ENCODE results near the gene LRRC3.

Gene LRRC3

DNA sequence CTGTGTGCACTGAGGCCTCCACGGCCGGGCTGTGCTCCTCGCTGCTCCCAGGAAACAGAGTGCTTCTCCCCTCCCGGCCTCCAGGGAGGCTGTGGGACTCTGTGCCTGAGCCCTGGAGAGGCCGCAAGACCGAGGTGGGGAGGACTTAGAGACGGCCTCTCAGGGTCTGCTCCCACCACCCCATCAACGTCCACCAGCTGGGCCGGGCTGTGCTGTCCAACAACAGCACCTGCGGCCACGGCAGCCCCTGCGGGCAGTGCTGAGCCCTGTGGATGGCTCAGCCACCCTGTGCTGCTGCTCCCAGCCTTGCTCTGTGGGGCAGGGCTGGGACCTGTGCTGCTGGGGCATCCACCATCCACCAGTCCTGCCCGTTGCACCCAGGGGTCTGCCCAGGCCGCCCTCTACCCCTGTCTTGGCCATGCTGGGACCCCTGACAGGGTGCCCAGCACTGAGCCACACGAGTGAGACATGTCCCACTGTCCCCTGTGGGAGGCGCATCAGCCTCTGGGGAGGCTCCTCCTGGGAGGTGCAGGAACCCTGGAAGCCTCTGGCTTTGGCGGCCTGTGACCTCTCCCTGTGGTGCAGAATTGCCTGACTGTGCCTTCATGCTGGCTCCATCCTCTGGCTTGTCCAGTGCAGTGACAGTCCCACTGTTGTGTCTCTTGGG is 31.2 kb upstream of the LRRC3 start:
- no peak for DNase-seq (ENCODE audit: low spot score)
- no peak for FAIRE-seq

DNA sequence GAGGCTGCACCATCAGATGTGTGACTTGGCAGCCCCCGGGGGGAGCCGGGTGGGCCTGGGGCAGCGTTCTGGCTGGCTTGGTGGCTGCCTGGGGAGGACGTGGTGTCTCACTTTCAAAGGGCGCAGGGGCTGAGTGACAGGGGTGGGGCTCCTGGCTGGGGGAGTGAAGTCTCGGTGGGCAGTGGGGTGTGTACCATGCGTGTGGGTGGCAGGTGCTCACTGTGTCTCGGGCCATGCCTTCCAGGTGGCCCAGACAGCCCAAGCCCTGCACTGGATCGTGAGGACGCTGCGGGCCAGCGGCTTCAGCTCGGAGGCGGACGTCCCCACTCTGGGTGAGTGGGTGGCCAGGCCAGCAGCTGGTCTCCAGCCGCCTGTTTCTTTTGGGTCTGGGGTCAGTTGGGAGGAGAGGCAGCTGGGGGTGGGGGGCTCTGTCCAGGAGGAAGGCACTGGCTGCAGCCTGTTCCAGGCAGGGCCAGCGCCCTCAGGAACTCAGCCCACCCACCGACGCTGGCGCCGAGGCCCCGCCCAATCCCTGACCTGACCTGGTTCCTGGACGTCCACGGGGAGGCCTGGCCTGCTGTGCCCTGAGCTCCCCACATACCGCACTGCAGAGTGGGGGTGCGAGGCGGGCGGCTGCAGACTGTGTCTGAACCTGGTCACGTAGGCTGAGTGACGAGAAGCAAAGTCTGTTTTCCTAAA is 30.6 kb upstream of the LRRC3 start:
- DNase-seq (ENCODE audit: low spot score) (no peak), FAIRE-seq (no peak)

DNA sequence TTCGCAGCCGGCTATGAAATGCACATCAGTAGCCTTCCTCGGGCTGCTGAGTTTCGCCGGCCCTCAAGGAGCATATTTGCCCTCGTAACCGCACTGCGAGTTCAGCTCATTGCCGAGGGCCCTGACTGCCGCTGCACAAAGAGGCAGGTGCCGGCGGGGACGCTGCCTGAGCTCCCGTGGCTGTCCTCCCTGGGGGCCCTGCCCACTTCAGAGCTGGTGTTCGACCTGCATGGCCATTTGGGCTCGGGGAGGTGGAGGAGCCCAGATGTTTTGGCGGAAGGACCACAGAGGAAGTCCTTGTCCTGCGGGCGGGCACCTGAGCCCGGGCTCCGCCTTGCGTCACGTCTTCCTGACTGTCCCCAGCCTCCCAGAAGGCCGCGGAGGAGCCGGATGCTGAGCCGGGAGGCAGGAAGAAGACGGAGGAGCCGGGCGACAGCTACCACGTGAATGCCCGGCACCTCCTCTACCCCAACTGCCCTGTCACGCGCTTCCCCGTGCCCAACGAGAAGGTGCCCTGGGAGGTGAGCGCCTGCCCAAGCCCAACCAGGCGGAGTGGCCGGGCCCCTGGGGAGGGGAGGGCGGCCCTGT is 29.9 kb upstream of the LRRC3 start:
- no peak for DNase-seq (ENCODE audit: low spot score)

DNA sequence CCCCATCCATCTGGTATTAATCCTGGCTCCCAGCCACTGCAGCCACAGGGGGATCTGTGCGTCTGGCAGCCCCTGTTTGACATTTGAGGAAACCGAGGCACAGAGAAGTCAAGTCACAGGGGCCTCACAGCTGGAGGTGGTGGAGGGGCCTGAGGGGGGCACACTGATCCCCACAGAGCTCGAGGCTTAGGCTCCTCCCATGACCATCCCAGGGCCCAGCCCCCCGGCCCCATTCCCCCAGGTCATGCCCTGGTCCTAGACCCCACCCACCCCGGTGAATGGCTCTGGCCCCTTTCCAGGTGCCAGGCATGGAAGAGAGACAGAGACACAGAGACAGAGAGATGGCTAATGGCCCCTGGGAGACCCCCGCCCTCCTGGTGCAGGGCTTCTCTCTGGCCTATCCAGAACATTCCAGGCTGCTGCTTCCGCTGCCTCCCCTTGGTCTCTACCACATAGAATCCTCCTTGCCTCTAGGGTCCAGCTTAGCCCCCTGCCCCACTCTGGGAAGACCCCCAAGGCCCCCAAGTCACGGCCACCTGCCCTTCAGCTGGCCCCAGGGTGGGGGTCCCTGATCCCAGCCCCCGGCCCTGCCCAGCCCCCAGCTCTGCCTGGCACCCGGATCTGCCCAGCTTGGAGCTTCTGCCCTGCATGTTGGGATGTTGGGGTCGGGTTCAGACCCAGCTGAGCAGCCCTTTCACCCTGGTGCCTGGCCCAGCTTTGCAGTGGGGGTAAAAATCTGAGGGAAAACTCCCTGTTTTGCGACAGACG is 29.2 kb upstream of the LRRC3 start:
- FAIRE-seq (no peak), DNase-seq (ENCODE audit: low spot score) (no peak)

More for the DNA sequence above, 29.9 kb upstream of the LRRC3 start:
- no peak for FAIRE-seq

DNA sequence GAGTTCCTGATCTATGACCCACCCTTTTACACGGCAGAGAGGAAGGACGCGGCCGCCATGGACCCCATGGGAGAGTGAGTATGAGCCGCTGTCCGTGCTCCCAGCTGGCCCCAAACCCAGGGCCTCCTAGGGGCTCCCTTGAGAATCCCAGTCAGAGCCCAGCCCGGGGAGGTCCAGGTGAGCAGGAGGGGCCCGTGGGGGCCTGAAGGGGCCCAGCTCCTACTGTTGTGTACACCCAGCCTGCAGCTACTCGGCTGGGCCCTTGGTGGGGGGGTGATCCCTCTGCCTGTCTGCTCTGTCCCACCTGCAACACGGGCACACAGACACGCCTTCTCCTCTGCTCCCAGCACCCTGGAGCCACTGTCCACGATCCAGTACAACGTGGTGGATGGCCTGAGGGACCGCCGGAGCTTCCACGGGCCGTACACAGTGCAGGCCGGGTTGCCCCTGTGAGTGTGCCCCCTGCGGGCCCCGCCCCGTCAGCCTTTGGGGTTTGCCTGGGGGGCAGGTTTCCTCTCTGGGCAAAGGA is 28.6 kb upstream of the LRRC3 start:
- FAIRE-seq = no peak
- DNase-seq (ENCODE audit: low spot score) = no peak

DNA sequence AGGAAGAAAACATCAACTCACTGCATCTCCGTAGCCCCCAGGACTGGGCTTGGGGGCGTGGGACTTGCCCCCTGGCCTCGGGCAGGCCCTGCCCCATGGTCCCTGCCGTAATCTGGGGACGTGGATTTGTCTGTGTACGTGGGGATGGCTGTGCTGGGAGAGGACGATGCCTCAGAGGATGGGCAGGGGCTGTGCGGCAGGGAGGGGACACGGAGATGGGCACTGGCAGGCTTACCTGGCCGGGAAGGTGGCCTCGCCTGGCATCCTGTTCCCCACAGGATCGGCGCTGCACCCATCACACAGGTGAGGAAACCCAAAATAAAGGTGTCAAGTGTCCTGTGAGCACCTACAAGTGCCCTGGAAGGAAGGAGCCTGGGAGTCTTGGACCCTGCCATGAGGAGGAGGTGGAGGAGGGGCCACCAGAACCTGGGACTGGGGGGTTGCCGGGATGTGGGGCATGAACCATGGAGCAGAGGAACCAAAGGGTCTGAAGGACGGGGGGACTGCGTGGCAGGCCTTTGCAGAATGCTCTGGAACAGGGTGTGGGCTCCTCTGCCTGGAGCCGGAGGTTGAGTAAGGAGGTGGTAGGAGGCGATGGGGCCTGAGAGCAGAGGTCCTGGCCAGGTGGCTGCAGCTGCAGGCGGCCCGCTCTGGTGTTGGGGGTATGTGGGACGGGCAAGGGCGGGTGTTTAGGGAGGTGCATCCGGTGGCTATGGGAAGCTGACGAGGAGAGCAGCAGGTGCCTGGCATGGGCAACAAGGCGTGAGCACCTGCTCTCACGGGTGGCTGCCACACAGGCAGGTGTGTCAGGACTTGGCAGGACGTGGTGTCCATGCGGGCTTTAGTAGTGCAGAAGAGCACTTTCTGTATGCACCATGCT is 27.8 kb upstream of the LRRC3 start:
- no peak for DNase-seq (ENCODE audit: low spot score)
- FAIRE-seq = no peak

DNA sequence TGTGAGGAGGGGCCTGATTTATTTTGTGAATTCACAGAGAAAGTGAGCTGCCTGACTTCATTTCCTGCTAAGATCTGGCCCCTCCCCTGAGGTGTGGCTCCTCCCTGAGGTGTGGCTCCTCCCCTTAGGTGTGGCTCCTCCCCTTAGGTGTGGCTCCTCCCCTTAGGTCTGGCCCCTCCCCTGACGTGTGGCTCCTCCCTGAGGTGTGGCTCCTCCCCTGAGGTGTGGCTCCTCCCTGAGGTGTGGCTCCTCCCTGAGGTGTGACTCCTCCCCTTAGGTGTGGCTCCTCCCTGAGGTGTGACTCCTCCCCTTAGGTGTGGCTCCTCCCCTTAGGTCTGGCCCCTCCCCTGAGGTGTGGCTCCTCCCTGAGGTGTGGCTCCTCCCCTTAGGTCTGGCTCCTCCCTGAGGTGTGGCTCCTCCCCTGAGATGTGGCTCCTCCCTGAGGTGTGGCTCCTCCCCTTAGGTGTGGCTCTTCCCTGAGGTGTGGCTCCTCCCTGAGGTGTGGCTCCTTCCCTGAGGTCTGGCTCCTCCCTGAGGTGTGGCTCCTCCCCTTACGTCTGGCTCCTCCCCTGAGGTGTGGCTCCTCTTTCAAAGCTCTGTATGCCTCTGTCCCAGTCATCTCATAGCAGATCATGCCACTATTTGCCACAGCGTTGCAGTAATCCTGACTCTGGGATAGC is 26.9 kb upstream of the LRRC3 start:
- peak; percentile 20 for DNase-seq (ENCODE audit: low spot score)
- FAIRE-seq = peak; percentile 97

DNA sequence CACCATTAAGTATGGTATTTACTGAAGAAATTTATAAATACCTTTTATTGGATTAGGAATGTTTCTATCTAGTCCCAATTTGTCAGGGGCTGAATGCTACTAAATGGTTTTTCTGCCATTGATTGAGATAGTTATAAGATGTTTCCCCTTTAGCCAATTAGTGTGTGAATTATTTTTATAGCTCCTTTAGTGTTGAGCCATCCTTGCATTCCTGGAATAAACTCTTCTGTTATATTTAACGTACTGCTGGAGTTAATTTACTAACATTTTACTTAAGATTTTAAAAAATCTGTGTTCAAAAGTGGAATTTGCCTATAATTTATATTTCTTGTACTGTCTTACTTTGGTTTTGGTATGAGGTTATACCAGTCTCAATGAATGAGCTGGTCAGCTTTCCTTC is 25.4 kb upstream of the LRRC3 start:
- FAIRE-seq = no peak
- no peak for DNase-seq (ENCODE audit: low spot score)

DNA sequence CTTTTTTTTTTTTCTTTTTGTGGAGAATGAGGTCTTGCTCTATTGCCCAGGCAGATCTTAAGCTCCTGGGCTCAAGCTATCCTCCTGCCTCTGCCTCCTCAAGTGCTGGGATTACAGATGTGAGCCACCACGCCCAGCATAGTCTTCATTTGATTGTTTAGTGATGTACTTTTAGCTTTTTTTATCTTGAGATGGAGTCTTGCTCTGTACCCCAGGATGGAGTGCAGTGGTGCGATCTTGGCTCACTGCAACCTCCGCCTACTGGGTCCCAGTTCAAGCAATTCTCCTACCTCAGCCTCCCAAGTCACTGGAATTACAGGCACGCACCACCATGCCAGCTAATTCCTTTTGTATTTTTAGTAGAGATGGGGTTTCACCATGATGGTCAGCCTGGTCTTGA is 24.0 kb upstream of the LRRC3 start:
- DNase-seq (ENCODE audit: low spot score) (no peak), FAIRE-seq (no peak)

DNA sequence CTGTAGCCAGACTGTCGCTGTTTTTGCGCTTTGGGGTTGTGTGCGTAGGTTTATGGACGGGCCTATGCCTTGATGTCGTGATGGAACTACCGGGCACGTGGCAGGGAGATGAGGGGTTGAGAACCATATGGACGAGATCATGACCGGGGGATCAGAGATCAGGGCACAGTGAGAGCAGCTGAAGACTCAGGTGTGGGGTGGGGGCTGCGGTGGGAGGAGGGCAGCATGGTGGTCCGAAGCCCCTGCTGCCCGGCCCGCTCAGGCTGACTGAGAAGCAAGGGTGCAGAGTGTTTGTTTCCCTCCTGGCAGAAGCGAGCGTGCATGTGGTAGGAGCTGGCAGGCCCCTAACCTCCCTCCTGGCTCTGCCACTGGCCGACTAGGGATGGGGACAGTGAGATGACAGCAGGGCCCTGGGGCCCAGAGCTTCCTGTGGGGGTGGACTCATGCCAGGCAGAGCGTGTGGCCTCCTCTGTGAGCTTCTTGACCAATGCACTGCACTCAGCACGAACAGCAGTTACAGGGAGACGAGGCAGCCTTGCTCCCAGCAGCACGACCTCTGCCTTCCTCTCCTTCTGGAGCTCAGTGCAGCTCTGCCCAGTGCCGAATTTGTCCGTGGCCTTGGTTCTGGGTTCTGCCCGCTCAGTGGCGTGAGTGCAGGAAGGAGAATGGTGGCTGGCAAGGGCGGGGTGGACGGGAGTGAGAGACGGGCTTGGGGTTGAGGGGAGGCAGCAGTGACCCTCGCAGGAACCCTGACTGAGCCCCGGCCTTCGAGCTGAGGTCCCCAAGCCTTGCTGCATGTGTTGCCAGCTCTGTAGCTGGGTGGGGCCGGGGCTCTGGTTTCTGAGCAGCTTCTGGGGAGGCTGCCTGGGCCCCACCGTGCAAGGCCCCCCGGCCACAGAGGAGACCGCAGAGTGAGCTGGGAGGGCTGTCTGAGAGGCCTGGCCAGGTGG is 22.2 kb upstream of the LRRC3 start:
- FAIRE-seq (no peak), DNase-seq (ENCODE audit: low spot score) (no peak)

DNA sequence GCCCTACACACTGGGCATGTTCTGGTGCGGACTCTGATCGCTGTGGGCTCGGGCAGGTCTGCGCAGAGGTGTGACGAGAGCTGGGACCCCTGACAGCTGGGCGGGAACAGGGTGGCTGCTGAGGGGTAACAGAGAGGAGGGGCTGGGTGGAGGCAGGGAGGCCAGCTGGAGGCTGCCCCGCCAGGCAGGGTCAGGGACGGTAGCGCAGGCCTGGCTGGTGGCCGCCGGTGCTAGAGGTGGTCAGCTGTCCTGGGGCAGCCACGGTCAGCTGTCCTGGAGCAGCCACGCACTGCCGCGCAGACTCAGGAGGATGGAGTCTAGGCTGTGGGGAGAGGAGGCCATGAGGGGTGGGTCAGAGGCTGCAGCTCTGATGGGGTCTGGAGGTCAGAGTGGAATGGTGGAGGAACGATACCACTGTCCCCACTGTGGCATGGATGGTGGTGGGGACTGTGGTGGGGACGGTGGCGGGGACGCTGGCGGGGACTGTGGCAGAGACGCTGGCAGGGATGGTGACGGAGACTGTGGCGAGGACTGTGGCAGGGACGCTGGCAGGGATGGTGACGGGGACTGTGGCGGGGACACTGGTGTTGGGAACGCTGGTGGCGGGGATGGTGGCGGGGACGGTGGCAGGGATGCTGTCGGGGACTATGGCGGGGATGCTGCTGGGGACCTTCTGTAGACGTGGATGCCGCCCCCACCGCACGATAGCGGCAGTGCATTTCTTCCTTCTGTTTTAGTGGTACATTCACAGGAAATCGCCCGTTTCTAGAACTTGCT is 21.3 kb upstream of the LRRC3 start:
- DNase-seq (ENCODE audit: low spot score) (no peak), FAIRE-seq (no peak)

DNA sequence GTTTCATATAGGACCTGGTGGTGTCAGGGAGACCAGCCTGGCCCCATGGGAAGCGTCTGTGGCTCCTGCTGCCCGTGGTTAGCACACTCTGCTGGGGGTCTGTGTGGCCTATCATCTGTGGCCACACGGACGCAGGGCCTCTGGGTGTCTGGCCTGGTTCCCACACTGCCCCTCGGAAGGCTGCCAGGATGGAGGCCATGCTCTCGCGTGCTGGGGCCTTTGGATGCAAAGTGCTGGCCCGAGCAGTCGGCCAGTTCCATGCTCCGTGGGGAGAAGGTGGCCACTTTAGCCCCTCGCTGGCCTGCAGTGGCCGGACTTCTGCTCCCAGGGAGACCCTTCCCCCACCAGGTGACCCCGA is 20.8 kb upstream of the LRRC3 start:
- no peak for DNase-seq (ENCODE audit: low spot score)
- FAIRE-seq = no peak

DNA sequence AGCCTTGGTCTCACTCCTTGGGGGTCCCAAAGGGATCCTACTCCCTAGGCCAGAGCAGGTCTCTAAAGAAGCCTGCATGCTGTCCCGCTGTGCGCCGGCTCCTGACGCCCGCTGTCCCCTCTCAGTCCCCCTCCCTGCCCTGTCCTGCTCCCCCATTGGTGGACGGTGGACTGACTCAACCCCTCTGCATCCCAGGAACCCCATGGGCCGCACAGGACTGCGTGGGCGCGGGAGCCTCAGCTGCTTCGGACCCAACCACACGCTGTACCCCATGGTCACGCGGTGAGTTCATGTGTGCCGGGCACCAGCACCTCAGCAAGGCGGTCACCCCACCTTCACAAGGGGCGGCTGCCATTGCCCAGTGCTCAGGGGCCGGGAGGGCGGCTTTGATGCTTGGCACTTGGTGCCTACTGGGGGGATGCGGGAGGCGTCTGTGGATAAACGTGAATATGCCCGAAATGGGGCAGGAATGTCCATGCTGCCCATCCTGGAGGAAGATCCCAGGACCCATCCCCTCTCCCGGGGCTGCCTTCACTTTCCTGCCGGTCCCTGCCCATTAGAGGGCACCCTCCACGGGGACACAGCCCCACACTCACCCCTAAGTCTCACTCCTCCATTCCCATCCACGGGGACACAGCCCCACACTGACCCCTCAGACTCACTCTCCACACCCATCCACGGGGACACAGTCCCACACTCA is 20.2 kb upstream of the LRRC3 start:
- DNase-seq (ENCODE audit: low spot score) (no peak), FAIRE-seq (no peak)

DNA sequence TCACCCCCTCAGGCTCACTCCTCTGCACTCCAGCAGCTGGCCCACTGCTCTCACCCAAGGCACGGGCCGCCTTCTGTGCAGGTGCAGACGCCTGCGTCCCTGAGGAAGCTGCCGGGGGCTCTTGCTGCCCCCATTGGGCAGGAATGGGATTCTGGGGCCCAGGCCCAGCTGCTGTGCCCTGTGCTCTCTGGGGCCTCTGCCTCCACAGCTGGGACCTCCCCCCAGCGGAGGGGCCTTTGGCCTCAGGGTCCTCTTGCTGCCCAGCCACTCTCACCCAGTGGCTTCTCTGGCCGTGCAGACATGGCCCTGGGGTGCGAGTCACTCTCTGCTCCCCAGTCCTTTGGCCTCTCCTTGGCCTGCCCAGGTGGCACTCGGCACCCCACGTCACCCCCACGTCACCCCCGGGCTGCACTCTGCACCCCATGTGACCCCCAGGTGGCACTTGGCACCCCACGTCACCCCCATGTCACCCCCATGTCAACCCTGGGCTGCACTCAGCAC is 19.1 kb upstream of the LRRC3 start:
- DNase-seq (ENCODE audit: low spot score) (no peak), FAIRE-seq (no peak)

DNA sequence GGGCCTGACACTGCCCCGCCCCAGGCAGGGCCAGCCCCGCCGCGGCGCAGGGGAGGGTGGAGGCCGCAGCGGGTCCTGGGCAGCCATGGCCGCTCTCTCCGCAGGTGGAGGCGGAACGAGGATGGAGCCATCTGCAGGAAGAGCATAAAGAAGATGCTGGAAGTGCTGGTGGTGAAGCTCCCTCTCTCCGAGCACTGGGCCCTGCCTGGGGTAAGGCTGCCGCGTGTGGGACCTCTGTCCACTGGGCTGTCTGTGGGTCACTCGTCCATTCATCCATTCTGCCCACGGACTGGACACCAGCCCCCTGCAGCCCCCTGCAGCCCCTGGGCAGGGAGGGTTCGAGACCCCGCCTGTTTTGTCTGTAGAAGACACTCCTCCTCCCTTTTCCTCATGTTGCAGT is 18.4 kb upstream of the LRRC3 start:
- DNase-seq (ENCODE audit: low spot score) = no peak
- no peak for FAIRE-seq

DNA sequence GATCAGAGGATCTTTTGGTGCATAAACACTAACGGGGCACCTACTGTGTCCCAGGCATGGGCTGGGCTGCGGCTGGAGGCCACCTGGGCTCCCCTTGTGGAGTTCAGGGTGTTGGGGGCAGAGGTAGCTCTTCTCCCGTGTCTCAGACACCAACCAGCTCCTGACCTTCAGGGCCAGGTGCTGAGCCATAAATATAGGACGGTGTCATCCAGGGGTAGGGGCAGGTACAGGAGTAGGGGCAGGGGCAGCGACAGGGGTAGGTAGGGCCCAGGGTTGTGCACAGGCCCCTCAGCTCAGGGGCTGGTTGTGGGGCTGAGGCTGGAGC is 18.0 kb upstream of the LRRC3 start:
- DNase-seq (ENCODE audit: low spot score) = no peak
- no peak for FAIRE-seq

DNA sequence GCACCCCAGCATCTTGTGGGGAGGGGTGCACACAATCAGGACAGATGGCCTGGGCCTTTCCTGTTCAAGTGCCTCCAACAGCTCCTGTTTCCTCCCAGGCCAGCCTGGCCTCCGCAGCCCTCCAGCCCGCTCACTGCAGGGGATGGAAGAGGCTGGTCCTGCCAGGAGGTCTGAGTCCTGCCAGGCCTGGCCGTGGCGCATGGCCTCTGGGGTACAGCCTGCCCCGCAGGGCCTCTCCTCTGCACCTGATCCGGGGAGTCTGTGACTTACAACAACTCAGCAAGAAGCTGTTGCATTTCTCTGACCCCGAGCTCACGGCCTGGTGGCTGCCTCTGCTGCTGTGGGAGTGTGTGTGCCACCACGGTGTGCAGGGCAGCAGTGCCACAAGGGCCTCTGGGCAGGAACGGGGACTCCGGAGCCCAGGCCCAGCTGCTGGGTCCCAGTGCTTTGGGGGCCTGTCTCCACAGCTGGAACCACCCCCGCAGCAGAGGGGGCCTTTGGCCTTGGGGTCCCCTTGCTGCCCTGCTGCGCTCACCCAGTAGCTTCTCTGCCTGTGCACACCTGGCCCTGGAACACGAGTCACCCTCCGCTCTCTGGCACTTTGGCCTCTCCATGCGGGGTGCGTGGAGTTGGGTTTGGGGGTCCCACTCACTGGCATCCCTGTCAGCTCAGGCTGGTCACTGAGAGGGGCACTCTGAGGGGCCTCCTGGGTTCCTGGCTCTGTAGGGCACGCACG is 17.4 kb upstream of the LRRC3 start:
- FAIRE-seq (no peak), DNase-seq (ENCODE audit: low spot score) (no peak)

Measured in urothelium cell line (cell line).